Measurements from ENCODE around the gene NALF2. TPM values are rescaled to one million over a fixed set of nuclear protein-coding genes. Genes with fewer than 3 reads are reported as not detected.

NALF2 gene
- total RNA-seq, 1 experiment from 2014 or later, result 9.7 TPM

- Histone ChIP-seq H4K8ac (replicated peaks; ENCODE audit: insufficient read length, low read depth, low read length) (no peak overlapping the region), H3K27ac (ENCODE audit: insufficient read length, low read depth, low read length) (no peak overlapping the region), H3K27me3 (ENCODE audit: insufficient read depth, low read length) (no peaks in the 10 kb centered on the region), H4K5ac (ENCODE audit: insufficient read length, low read depth, low read length) (no peak overlapping the region), H4K91ac (ENCODE audit: insufficient read length, low read depth, low read length) (no peak overlapping the region), H2BK5ac (ENCODE audit: insufficient read length, low read length) (no peak overlapping the region), H3K23me2 (ENCODE audit: insufficient read length, low read depth, low read length, poor library complexity, severe bottlenecking) (no peaks in the 10 kb centered on the region), H3K4me2 (ENCODE audit: insufficient read depth, insufficient read length, low read length) (no peak overlapping the region), H2BK12ac (ENCODE audit: insufficient read length, low read depth, low read length) (no peak overlapping the region), H3K4ac (ENCODE audit: low read depth, low read length) (no peak overlapping the region), H3K9me3 (ENCODE audit: control insufficient read depth, low read depth, low read length) (peaks cover 65% of the 10 kb centered on the region), H3K23ac (ENCODE audit: insufficient read length, low read depth, low read length) (no peak overlapping the region), H3K14ac (ENCODE audit: insufficient read depth, low read length) (no peak overlapping the region), H2BK120ac (ENCODE audit: low read depth, low read length, poor library complexity, severe bottlenecking) (no peak overlapping the region), H2BK15ac (ENCODE audit: low read depth, low read length) (no peak overlapping the region), H3T11ph (ENCODE audit: low read length) (no peak overlapping the region), H3K79me1 (ENCODE audit: insufficient read depth, low read depth, low read length, poor library complexity, severe bottlenecking) (no peaks in the 10 kb centered on the region), H3K18ac (ENCODE audit: insufficient read length, low read depth, low read length) (no peak overlapping the region), H3K79me2 (ENCODE audit: insufficient read depth, low read length) (no peaks in the 10 kb centered on the region), H2BK20ac (ENCODE audit: low read depth, low read length, poor library complexity, severe bottlenecking) (no peak overlapping the region), H4K20me1 (ENCODE audit: control insufficient read depth, insufficient read depth, insufficient read length) (no peaks in the 10 kb centered on the region), H3K9ac (ENCODE audit: extremely low read depth, insufficient read length, low read length) (no peak overlapping the region), H2AK5ac (ENCODE audit: insufficient read length, low read length) (no peak overlapping the region), H3K56ac (ENCODE audit: insufficient read length, low read depth, low read length) (no peak overlapping the region), H2AFZ (ENCODE audit: low read length) (no peak overlapping the region), H3K4me1 (ENCODE audit: insufficient read depth, low read length) (no peaks in the 10 kb centered on the region)
- peaks cover 25 to 34% (median 27%) of the 10 kb centered on the region in 3 experiments for H3K36me3 Mint-ChIP-seq (ENCODE audit: insufficient read depth in 1 of 3, low read depth in 3 of 3)
- TF ChIP-seq CTCF (conservative IDR thresholded peaks at IDR 0.05), result no peak
- peaks cover 84 to 87% of the 10 kb centered on the region in 2 experiments for H3K9me3 Mint-ChIP-seq
- H3K4me1 Mint-ChIP-seq, result peaks cover 4 to 8% of the 10 kb centered on the region in 2 experiments; a peak in 3 of 4 replicates
- no peak overlapping the region for H3K27ac Mint-ChIP-seq
- H3K27me3 Mint-ChIP-seq (ENCODE audit: low read depth), result no peaks in the 10 kb centered on the region
- no peak for DNase-seq
- no peak overlapping the region for H3K4me3 Mint-ChIP-seq
- no CpG with 5 or more reads among the region's 7 CpGs for WGBS (ENCODE audit: extremely low coverage, insufficient read length, low lambda C conversion rate)
Measured at GRCh38 chrX:69530306-69530705, 26.2 kb downstream of the NALF2 start.

All from H9 (cell line).